HG03097 (cell line): ENCODE measurements around the gene TNFSF11.
"Not testable (repeated sequence)": the region's sequence is repeated elsewhere in the genome, so short reads cannot be mapped to it uniquely, and the experiment has no call there.

Experiments
- ATAC-seq: cut with Tn5 transposase; IDR thresholded peaks from one replicate; pipeline ENCODE4 v1.9.1; 2021; ENCODE audit not compliant: unreplicated experiment, low FRiP score

The TNFSF11 gene

GRCh38 chr13:42559573-42560218, 14.3 kb upstream of the TNFSF11 start:
- not testable (repeated sequence) for ATAC-seq

GRCh38 chr13:42560320-42560719, 13.6 kb upstream of the TNFSF11 start:
- not testable (repeated sequence) for ATAC-seq

GRCh38 chr13:42561752-42562467, 12.0 kb upstream of the TNFSF11 start:
- no peak for ATAC-seq

GRCh38 chr13:42567906-42568305, 6.0 kb upstream of the TNFSF11 start:
- no peak for ATAC-seq

- no peak for ATAC-seq
Observed at GRCh38 chr13:42569576-42570344, 4.2 kb upstream of the TNFSF11 start.

GRCh38 chr13:42571895-42572294, 2.1 kb upstream of the TNFSF11 start:
- no peak for ATAC-seq

GRCh38 chr13:42574435-42575311, 721 bp downstream of the TNFSF11 start:
- peak; percentile 42 for ATAC-seq

- ATAC-seq, result no peak
Observed at GRCh38 chr13:42575938-42576337, 2.0 kb downstream of the TNFSF11 start.

GRCh38 chr13:42577538-42577937, 3.6 kb downstream of the TNFSF11 start:
- no peak for ATAC-seq

GRCh38 chr13:42580644-42581043, 6.7 kb downstream of the TNFSF11 start:
- no peak for ATAC-seq

- no peak for ATAC-seq
Observed at GRCh38 chr13:42581427-42581826, 7.5 kb downstream of the TNFSF11 start.

- ATAC-seq, result no peak
Observed at GRCh38 chr13:42591602-42592001, 17.6 kb downstream of the TNFSF11 start.

GRCh38 chr13:42592915-42593900, 19.3 kb downstream of the TNFSF11 start:
- no peak for ATAC-seq

GRCh38 chr13:42594481-42595252, 20.7 kb downstream of the TNFSF11 start:
- ATAC-seq, result no peak

GRCh38 chr13:42595253-42595571, 21.3 kb downstream of the TNFSF11 start:
- no peak for ATAC-seq

GRCh38 chr13:42597505-42597904, 23.6 kb downstream of the TNFSF11 start:
- no peak for ATAC-seq

GRCh38 chr13:42600943-42601342, 27.0 kb downstream of the TNFSF11 start:
- no peak for ATAC-seq

- no peak for ATAC-seq
Observed at GRCh38 chr13:42602906-42603305, 29.0 kb downstream of the TNFSF11 start.

GRCh38 chr13:42603571-42603970, 29.6 kb downstream of the TNFSF11 start:
- no peak for ATAC-seq
